ENCODE measurements around the gene ZNF407. TPM values are rescaled to one million over a fixed set of nuclear protein-coding genes. Genes with fewer than 3 reads are reported as not detected.

The ZNF407 gene
- total RNA-seq, 4 donors from 2014 or later = 18.1 to 29.1 (median 19.7) TPM

- ATAC-seq = no peak
- Histone ChIP-seq H3K4me1 (peaks cover 0 to 6% (median 0%) of the 10 kb centered on the region in 3 donors), H3K9me3 (no peaks in the 10 kb centered on the region), H3K36me3 (no peaks in the 10 kb centered on the region), H3K4me3 (no peak overlapping the region), H3K27me3 (no peaks in the 10 kb centered on the region), H3K27ac (no peak overlapping the region)
- WGBS, 2 donors (ENCODE audit: low coverage in 1 of 2) = 88% methylated on average over 2 of the region's 2 CpGs; no CpG with 5 or more reads in 1 of the 2 donors
- no peak for TF ChIP-seq POLR2A (IDR thresholded peaks at IDR 0.05)
- no peak for TF ChIP-seq EP300 (IDR thresholded peaks at IDR 0.05)
- TF ChIP-seq CTCF (IDR thresholded peaks at IDR 0.05) = no peak
- TF ChIP-seq POLR2AphosphoS5 (IDR thresholded peaks at IDR 0.05) = no peak
Observed at GRCh38 chr18:74718312-74718711, 120.6 kb downstream of the ZNF407 start.

- ATAC-seq = no peak
- H3K4me1 ChIP-seq = peaks cover 0 to 6% (median 0%) of the 10 kb centered on the region in 3 donors
- no peak overlapping the region for H3K27ac ChIP-seq
- H3K4me3 ChIP-seq = no peak overlapping the region
- H3K36me3 ChIP-seq = no peaks in the 10 kb centered on the region
- H3K27me3 ChIP-seq = no peaks in the 10 kb centered on the region
- 71 to 75% methylated on average over 2 of the region's 2 CpGs for WGBS, 2 donors (ENCODE audit: low coverage in 1 of 2)
- no peak for TF ChIP-seq CTCF (IDR thresholded peaks at IDR 0.05)
- TF ChIP-seq POLR2A (IDR thresholded peaks at IDR 0.05) = no peak
- no peak for TF ChIP-seq POLR2AphosphoS5 (IDR thresholded peaks at IDR 0.05)
- no peak for TF ChIP-seq EP300 (IDR thresholded peaks at IDR 0.05)
- no peaks in the 10 kb centered on the region for H3K9me3 ChIP-seq
Observed at GRCh38 chr18:74722237-74722636, 124.6 kb downstream of the ZNF407 start.

GRCh38 chr18:74724186-74724585 is 126.5 kb downstream of the ZNF407 start:
- TF ChIP-seq EP300 (IDR thresholded peaks at IDR 0.05) (no peak), POLR2A (IDR thresholded peaks at IDR 0.05) (no peak), CTCF (IDR thresholded peaks at IDR 0.05) (no peak), POLR2AphosphoS5 (IDR thresholded peaks at IDR 0.05) (no peak)
- Histone ChIP-seq H3K27ac (no peak overlapping the region), H3K9me3 (no peaks in the 10 kb centered on the region), H3K4me3 (no peak overlapping the region), H3K36me3 (no peaks in the 10 kb centered on the region), H3K4me1 (peaks cover 0 to 6% (median 0%) of the 10 kb centered on the region in 3 donors), H3K27me3 (no peaks in the 10 kb centered on the region)
- 90 to 100% methylated on average over 1 of the region's 1 CpG for WGBS, 2 donors (ENCODE audit: low coverage in 1 of 2)
- ATAC-seq = no peak

GRCh38 chr18:74725690-74726089 is 128.0 kb downstream of the ZNF407 start:
- no peak for ATAC-seq
- 85% methylated on average over 3 of the region's 3 CpGs for WGBS, 2 donors (ENCODE audit: low coverage in 1 of 2)
- H3K27ac ChIP-seq = no peak overlapping the region
- no peak overlapping the region for H3K4me3 ChIP-seq
- peaks cover 0 to 6% (median 0%) of the 10 kb centered on the region in 3 donors for H3K4me1 ChIP-seq
- TF ChIP-seq CTCF (IDR thresholded peaks at IDR 0.05) (no peak), EP300 (IDR thresholded peaks at IDR 0.05) (no peak), POLR2A (IDR thresholded peaks at IDR 0.05) (no peak), POLR2AphosphoS5 (IDR thresholded peaks at IDR 0.05) (no peak)
- H3K36me3 ChIP-seq = no peaks in the 10 kb centered on the region
- no peaks in the 10 kb centered on the region for H3K9me3 ChIP-seq
- H3K27me3 ChIP-seq = no peaks in the 10 kb centered on the region

- H3K4me3 ChIP-seq = no peak overlapping the region
- H3K27me3 ChIP-seq = no peaks in the 10 kb centered on the region
- no peaks in the 10 kb centered on the region for H3K9me3 ChIP-seq
- TF ChIP-seq EP300 (IDR thresholded peaks at IDR 0.05) (no peak), CTCF (IDR thresholded peaks at IDR 0.05) (no peak), POLR2A (IDR thresholded peaks at IDR 0.05) (no peak), POLR2AphosphoS5 (IDR thresholded peaks at IDR 0.05) (no peak)
- H3K27ac ChIP-seq = no peak overlapping the region
- ATAC-seq = no peak
- H3K36me3 ChIP-seq = no peaks in the 10 kb centered on the region
- WGBS, 2 donors (ENCODE audit: low coverage in 1 of 2) = 90 to 94% methylated on average over 2 to 5 of the region's 5 CpGs
- no peaks in the 10 kb centered on the region for H3K4me1 ChIP-seq
Observed at GRCh38 chr18:74728586-74728985, 130.9 kb downstream of the ZNF407 start.

Measured in gastroesophageal sphincter (tissue), 4 donors.